WTC11 (cell line): Measurements from ENCODE around the gene EOGT. TPM values are rescaled to one million over a fixed set of nuclear protein-coding genes. Genes with fewer than 3 reads are reported as not detected.

ENCODE experiments used
- ATAC-seq: fragments of 200-7000 bp; cut with Tn5 transposase; 2 replicates; pipeline ENCODE4 v1.10.0; 2021; ENCODE audit warnings: mild to moderate bottlenecking, moderate library complexity
- CTCF ChIA-PET: fragments of 300-600 bp; sonication (Branson Sonifier 250); formaldehyde crosslinking; loops from one replicate; lab custom pipeline; 2021; ENCODE audit warnings: antibody characterized with exemption; lab: Charles Lee
- POLR2A ChIA-PET: fragments of 350-600 bp; sonication (Branson Sonifier 250); formaldehyde crosslinking; loops from one replicate; lab custom pipeline; 2021; ENCODE audit warnings: antibody characterized with exemption; lab: Charles Lee
- DNase-seq: peaks from one replicate; pipeline ENCODE4 v3.0.0; 2021; ENCODE audit warnings: low spot score
- H3K27ac Mint-ChIP-seq: 2 replicates; pipeline ENCODE4 v1.8.0; 2021; ENCODE audit warnings: mixed read lengths
- H3K27me3 Mint-ChIP-seq: 2 replicates; pipeline ENCODE4 v1.8.0; 2021; ENCODE audit warnings: low read depth, mild to moderate bottlenecking, moderate library complexity, mixed read lengths
- H3K36me3 Mint-ChIP-seq: 2 replicates; pipeline ENCODE4 v1.8.0; 2021; ENCODE audit warnings: mixed read lengths
- H3K4me1 Mint-ChIP-seq: 2 replicates; pipeline ENCODE4 v1.8.0; 2022; ENCODE audit warnings: mixed read lengths
- H3K4me3 Mint-ChIP-seq: 2 replicates; pipeline ENCODE4 v1.8.0; 2021; ENCODE audit warnings: mild to moderate bottlenecking, moderate library complexity, mixed read lengths
- H3K9me3 Mint-ChIP-seq: 2 replicates; pipeline ENCODE4 v1.8.0; 2021; ENCODE audit warnings: mixed read lengths
- ATF1 ChIP-seq: sonication (generic); formaldehyde crosslinking; IDR thresholded peaks from 2 replicates; pipeline ENCODE4 v1.8.1; 2023; ENCODE audit warnings: mild to moderate bottlenecking, moderate library complexity, missing genetic modification reagents
- CREB1 ChIP-seq: sonication (generic); formaldehyde crosslinking; IDR thresholded peaks from 2 replicates; pipeline ENCODE4 v1.8.0; 2023; ENCODE audit warnings: mild to moderate bottlenecking, missing genetic modification reagents
- CREM ChIP-seq: sonication (generic); formaldehyde crosslinking; IDR thresholded peaks from 2 replicates; pipeline ENCODE4 v1.8.1; 2022; ENCODE audit warnings: mild to moderate bottlenecking, missing genetic modification reagents, moderate library complexity
- ETV6 ChIP-seq: sonication (generic); formaldehyde crosslinking; IDR thresholded peaks from 2 replicates; pipeline ENCODE4 v1.8.1; 2022; ENCODE audit warnings: mild to moderate bottlenecking, missing genetic modification reagents
- FOXK1 ChIP-seq: sonication (generic); formaldehyde crosslinking; IDR thresholded peaks from 2 replicates; pipeline ENCODE4 v1.8.0; 2022; ENCODE audit warnings: mild to moderate bottlenecking, moderate library complexity, missing genetic modification reagents
- FOXP1 ChIP-seq: sonication (generic); formaldehyde crosslinking; IDR thresholded peaks from 2 replicates; pipeline ENCODE4 v1.8.0; 2022; ENCODE audit warnings: missing genetic modification reagents, mild to moderate bottlenecking, moderate library complexity, borderline replicate concordance
- GRHL2 ChIP-seq: fragments of 250-450 bp; sonication (Bioruptor Pico); IDR thresholded peaks from 2 replicates; pipeline ENCODE4 v1.8.0; 2022; ENCODE audit warnings: mild to moderate bottlenecking, moderate library complexity; ENCODE audit not compliant: insufficient replicate concordance, severe bottlenecking
- JAZF1 ChIP-seq: fragments of 250-450 bp; sonication (Bioruptor Pico); IDR thresholded peaks from 2 replicates; pipeline ENCODE4 v1.9.0; 2021; ENCODE audit warnings: moderate library complexity, mild to moderate bottlenecking, inconsistent platforms
- NR1H2 ChIP-seq: sonication (generic); formaldehyde crosslinking; IDR thresholded peaks from 2 replicates; pipeline ENCODE4 v1.9.0; 2021; ENCODE audit warnings: mild to moderate bottlenecking, moderate library complexity, missing genetic modification reagents
- SMAD4 ChIP-seq: sonication (generic); formaldehyde crosslinking; IDR thresholded peaks from 2 replicates; pipeline ENCODE4 v1.8.0; 2022; ENCODE audit warnings: mild to moderate bottlenecking, missing genetic modification reagents
- SP1 ChIP-seq: sonication (generic); formaldehyde crosslinking; conservative IDR thresholded peaks from 2 replicates; pipeline ENCODE4 v1.8.1; 2022; ENCODE audit warnings: missing genetic modification reagents
- ZNF121 ChIP-seq: sonication (generic); formaldehyde crosslinking; IDR thresholded peaks from 2 replicates; pipeline ENCODE4 v1.8.0; 2023; ENCODE audit warnings: missing genetic modification reagents
- ZNF138 ChIP-seq: sonication (generic); formaldehyde crosslinking; conservative IDR thresholded peaks from 2 replicates; pipeline ENCODE4 v1.8.1; 2022; ENCODE audit warnings: mild to moderate bottlenecking, moderate library complexity, missing genetic modification reagents
- ZNF263 ChIP-seq: sonication (generic); formaldehyde crosslinking; IDR thresholded peaks from 2 replicates; pipeline ENCODE4 v1.8.1; 2022; ENCODE audit warnings: low read depth, mild to moderate bottlenecking, moderate library complexity, missing genetic modification reagents
- total RNA-seq: library from RNA; stranded (reverse); gene quantifications from 3 replicates; pipeline ENCODE4 v1.2.3, GENCODE V29; 2021
- TF ChIP-seq, protein P1 (sequence below): sonication (generic); formaldehyde crosslinking; IDR thresholded peaks from 2 replicates; pipeline ENCODE4 v1.8.1; 2023; ENCODE audit warnings: mild to moderate bottlenecking, missing genetic modification reagents, moderate library complexity
- TF ChIP-seq, protein P2 (sequence below): fragments of 250-450 bp; sonication (Bioruptor Pico); IDR thresholded peaks from 2 replicates; pipeline ENCODE4 v1.9.0; 2021; ENCODE audit warnings: mild to moderate bottlenecking
- TF ChIP-seq, protein P3 (sequence below): sonication (generic); formaldehyde crosslinking; IDR thresholded peaks from 2 replicates; pipeline ENCODE4 v1.8.0; 2023; ENCODE audit warnings: missing genetic modification reagents
- TF ChIP-seq, protein P4 (sequence below): sonication (generic); formaldehyde crosslinking; IDR thresholded peaks from 2 replicates; pipeline ENCODE4 v1.8.1; 2023; ENCODE audit warnings: mild to moderate bottlenecking, missing genetic modification reagents
- TF ChIP-seq, protein P5 (sequence below): sonication (generic); formaldehyde crosslinking; IDR thresholded peaks from 2 replicates; pipeline ENCODE4 v1.8.0; 2023; ENCODE audit warnings: missing genetic modification reagents, mild to moderate bottlenecking, borderline replicate concordance
- TF ChIP-seq, protein P6 (sequence below): sonication (generic); formaldehyde crosslinking; IDR thresholded peaks from 2 replicates; pipeline ENCODE4 v1.8.1; 2023; ENCODE audit warnings: mild to moderate bottlenecking, missing genetic modification reagents, moderate library complexity

Gene EOGT
- total RNA-seq, 1 experiment from 2014 or later: 32.9 TPM

DNA sequence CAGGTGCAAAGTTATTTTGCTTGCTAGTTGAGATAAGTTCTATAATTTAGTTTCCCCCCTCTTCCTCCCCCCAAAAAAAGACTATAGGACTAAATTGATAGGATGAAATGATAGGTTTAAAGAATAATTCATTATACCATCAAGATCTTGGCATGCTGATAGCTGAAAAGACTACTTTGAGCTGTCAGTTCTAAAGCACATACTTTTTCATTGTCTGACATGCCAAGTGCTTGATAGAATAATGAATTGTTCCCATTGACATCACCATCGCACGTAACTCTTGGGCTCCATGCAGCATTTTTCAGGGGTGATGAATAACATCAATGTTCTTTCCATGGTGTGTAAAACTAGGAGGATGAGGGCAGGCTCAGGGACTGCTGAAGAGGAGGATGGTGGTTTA is 48.8 kb downstream of the EOGT start:
- ATAC-seq: no peak
- Mint-ChIP-seq H3K27ac (no peak overlapping the region), H3K36me3 (no peaks in the 10 kb centered on the region), H3K9me3 (no peaks in the 10 kb centered on the region), H3K4me3 (no peak overlapping the region), H3K4me1 (no peaks in the 10 kb centered on the region), H3K27me3 (no peaks in the 10 kb centered on the region)
- no peak for TF ChIP-seq JAZF1 (CRISPR knock-in tag)
- no peak for TF ChIP-seq ZNF263 (CRISPR knock-in tag)
- TF ChIP-seq FOXP1: no peak
- TF ChIP-seq GRHL2 (CRISPR knock-in tag): no peak
- no peak for TF ChIP-seq ZNF138 (CRISPR knock-in tag)
- TF ChIP-seq, protein P1, sequence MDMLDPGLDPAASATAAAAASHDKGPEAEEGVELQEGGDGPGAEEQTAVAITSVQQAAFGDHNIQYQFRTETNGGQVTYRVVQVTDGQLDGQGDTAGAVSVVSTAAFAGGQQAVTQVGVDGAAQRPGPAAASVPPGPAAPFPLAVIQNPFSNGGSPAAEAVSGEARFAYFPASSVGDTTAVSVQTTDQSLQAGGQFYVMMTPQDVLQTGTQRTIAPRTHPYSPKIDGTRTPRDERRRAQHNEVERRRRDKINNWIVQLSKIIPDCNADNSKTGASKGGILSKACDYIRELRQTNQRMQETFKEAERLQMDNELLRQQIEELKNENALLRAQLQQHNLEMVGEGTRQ (CRISPR knock-in tag): no peak
- TF ChIP-seq NR1H2 (CRISPR knock-in tag): no peak
- TF ChIP-seq, protein P2, sequence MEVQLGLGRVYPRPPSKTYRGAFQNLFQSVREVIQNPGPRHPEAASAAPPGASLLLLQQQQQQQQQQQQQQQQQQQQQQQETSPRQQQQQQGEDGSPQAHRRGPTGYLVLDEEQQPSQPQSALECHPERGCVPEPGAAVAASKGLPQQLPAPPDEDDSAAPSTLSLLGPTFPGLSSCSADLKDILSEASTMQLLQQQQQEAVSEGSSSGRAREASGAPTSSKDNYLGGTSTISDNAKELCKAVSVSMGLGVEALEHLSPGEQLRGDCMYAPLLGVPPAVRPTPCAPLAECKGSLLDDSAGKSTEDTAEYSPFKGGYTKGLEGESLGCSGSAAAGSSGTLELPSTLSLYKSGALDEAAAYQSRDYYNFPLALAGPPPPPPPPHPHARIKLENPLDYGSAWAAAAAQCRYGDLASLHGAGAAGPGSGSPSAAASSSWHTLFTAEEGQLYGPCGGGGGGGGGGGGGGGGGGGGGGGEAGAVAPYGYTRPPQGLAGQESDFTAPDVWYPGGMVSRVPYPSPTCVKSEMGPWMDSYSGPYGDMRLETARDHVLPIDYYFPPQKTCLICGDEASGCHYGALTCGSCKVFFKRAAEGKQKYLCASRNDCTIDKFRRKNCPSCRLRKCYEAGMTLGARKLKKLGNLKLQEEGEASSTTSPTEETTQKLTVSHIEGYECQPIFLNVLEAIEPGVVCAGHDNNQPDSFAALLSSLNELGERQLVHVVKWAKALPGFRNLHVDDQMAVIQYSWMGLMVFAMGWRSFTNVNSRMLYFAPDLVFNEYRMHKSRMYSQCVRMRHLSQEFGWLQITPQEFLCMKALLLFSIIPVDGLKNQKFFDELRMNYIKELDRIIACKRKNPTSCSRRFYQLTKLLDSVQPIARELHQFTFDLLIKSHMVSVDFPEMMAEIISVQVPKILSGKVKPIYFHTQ (CRISPR knock-in tag): no peak
- TF ChIP-seq SMAD4 (CRISPR knock-in tag): no peak
- TF ChIP-seq, protein P3, sequence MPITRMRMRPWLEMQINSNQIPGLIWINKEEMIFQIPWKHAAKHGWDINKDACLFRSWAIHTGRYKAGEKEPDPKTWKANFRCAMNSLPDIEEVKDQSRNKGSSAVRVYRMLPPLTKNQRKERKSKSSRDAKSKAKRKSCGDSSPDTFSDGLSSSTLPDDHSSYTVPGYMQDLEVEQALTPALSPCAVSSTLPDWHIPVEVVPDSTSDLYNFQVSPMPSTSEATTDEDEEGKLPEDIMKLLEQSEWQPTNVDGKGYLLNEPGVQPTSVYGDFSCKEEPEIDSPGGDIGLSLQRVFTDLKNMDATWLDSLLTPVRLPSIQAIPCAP (CRISPR knock-in tag): no peak
- ChIA-PET CTCF (interaction anchor here (1.1 kb wide), 1 partner anchor 71 kb away, joined by 5 read pairs; no protein-coding TSS in a partner anchor), POLR2A (no interaction called here)
- no peak for DNase-seq

DNA sequence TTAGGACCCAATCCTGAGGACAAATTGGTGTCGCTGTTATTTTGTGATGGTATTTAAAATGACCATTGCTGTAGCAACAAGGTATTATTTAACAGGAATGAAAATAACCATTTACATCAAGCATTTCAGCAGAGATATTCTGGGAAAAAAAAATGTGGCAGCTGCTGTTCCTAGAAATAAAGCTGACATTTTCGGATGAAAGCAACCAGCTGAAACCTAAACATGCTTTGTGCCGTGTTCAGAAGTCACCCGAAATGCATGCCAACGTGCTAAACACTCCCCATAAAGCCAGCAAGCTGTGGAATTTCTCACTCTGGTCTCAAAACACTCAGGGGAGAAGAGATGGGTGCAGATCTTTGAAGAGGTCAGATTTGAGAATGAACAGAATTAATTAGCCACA is 49.6 kb downstream of the EOGT start:
- POLR2A ChIA-PET: no interaction called here
- Mint-ChIP-seq H3K4me1 (no peaks in the 10 kb centered on the region), H3K36me3 (no peaks in the 10 kb centered on the region), H3K27ac (no peak overlapping the region), H3K27me3 (no peaks in the 10 kb centered on the region), H3K4me3 (no peak overlapping the region), H3K9me3 (no peaks in the 10 kb centered on the region)
- ATAC-seq (no peak), DNase-seq (no peak)
- CTCF ChIA-PET: no interaction called here
- TF ChIP-seq CREM (CRISPR knock-in tag) (no peak), ATF1 (no peak), SP1 (no peak), CREB1 (CRISPR knock-in tag) (no peak), FOXP1 (no peak), ZNF121 (no peak), ETV6 (CRISPR knock-in tag) (no peak), ZNF138 (CRISPR knock-in tag) (no peak), FOXK1 (CRISPR knock-in tag) (no peak)
- TF ChIP-seq, protein P4, sequence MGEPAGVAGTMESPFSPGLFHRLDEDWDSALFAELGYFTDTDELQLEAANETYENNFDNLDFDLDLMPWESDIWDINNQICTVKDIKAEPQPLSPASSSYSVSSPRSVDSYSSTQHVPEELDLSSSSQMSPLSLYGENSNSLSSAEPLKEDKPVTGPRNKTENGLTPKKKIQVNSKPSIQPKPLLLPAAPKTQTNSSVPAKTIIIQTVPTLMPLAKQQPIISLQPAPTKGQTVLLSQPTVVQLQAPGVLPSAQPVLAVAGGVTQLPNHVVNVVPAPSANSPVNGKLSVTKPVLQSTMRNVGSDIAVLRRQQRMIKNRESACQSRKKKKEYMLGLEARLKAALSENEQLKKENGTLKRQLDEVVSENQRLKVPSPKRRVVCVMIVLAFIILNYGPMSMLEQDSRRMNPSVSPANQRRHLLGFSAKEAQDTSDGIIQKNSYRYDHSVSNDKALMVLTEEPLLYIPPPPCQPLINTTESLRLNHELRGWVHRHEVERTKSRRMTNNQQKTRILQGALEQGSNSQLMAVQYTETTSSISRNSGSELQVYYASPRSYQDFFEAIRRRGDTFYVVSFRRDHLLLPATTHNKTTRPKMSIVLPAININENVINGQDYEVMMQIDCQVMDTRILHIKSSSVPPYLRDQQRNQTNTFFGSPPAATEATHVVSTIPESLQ (CRISPR knock-in tag): no peak
- TF ChIP-seq, protein P3 (CRISPR knock-in tag): no peak
- TF ChIP-seq, protein P5, sequence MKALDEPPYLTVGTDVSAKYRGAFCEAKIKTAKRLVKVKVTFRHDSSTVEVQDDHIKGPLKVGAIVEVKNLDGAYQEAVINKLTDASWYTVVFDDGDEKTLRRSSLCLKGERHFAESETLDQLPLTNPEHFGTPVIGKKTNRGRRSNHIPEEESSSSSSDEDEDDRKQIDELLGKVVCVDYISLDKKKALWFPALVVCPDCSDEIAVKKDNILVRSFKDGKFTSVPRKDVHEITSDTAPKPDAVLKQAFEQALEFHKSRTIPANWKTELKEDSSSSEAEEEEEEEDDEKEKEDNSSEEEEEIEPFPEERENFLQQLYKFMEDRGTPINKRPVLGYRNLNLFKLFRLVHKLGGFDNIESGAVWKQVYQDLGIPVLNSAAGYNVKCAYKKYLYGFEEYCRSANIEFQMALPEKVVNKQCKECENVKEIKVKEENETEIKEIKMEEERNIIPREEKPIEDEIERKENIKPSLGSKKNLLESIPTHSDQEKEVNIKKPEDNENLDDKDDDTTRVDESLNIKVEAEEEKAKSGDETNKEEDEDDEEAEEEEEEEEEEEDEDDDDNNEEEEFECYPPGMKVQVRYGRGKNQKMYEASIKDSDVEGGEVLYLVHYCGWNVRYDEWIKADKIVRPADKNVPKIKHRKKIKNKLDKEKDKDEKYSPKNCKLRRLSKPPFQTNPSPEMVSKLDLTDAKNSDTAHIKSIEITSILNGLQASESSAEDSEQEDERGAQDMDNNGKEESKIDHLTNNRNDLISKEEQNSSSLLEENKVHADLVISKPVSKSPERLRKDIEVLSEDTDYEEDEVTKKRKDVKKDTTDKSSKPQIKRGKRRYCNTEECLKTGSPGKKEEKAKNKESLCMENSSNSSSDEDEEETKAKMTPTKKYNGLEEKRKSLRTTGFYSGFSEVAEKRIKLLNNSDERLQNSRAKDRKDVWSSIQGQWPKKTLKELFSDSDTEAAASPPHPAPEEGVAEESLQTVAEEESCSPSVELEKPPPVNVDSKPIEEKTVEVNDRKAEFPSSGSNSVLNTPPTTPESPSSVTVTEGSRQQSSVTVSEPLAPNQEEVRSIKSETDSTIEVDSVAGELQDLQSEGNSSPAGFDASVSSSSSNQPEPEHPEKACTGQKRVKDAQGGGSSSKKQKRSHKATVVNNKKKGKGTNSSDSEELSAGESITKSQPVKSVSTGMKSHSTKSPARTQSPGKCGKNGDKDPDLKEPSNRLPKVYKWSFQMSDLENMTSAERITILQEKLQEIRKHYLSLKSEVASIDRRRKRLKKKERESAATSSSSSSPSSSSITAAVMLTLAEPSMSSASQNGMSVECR (CRISPR knock-in tag): no peak
- TF ChIP-seq, protein P6, sequence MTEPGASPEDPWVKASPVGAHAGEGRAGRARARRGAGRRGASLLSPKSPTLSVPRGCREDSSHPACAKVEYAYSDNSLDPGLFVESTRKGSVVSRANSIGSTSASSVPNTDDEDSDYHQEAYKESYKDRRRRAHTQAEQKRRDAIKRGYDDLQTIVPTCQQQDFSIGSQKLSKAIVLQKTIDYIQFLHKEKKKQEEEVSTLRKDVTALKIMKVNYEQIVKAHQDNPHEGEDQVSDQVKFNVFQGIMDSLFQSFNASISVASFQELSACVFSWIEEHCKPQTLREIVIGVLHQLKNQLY (CRISPR knock-in tag): no peak
